GM23338 (cell line): Measurements from ENCODE around the gene CCDC80. TPM values are rescaled to one million over a fixed set of nuclear protein-coding genes. Genes with fewer than 3 reads are reported as not detected.

Experiments
- ATAC-seq: fragments of 200-7000 bp; cut with Tn5 transposase; 3 replicates; pipeline ENCODE4 v1.9.1; 2020
- DNase-seq: peaks from one replicate; pipeline ENCODE4 v3.0.0-alpha.2; 2015; ENCODE audit warnings: low spot score
- H2AFZ ChIP-seq: fragments of 200-600 bp; sonication (generic); 2 replicates; pipeline ENCODE4 v1.8.0; 2016; ENCODE audit warnings: antibody characterized with exemption, mild to moderate bottlenecking, moderate library complexity
- H3F3A ChIP-seq: fragments of 200-600 bp; sonication (generic); replicated peaks from 2 replicates; pipeline ENCODE4 v1.8.0; 2017; ENCODE audit warnings: antibody characterized with exemption, mixed run types, low read depth
- H3K27ac ChIP-seq: fragments of 200-600 bp; sonication (generic); 2 replicates; pipeline ENCODE4 v1.6.1; 2016; ENCODE audit warnings: low read depth
- H3K27me3 ChIP-seq: fragments of 200-600 bp; sonication (generic); 2 replicates; pipeline ENCODE4 v1.8.0; 2016; ENCODE audit warnings: mild to moderate bottlenecking, mixed run types, moderate library complexity; ENCODE audit not compliant: insufficient read depth
- H3K36me3 ChIP-seq: fragments of 200-600 bp; sonication (generic); 2 replicates; pipeline ENCODE4 v1.8.0; 2016; ENCODE audit warnings: mild to moderate bottlenecking; ENCODE audit not compliant: insufficient read depth
- H3K4me1 ChIP-seq: fragments of 200-600 bp; sonication (generic); 2 replicates; pipeline ENCODE4 v1.8.0; 2016; ENCODE audit warnings: mild to moderate bottlenecking, moderate library complexity; ENCODE audit not compliant: insufficient read depth
- H3K4me2 ChIP-seq: fragments of 200-600 bp; sonication (generic); 2 replicates; pipeline ENCODE4 v1.7.1; 2017; ENCODE audit warnings: mixed run types
- H3K4me3 ChIP-seq: fragments of 200-600 bp; sonication (generic); 2 replicates; pipeline ENCODE4 v1.6.1; 2016; ENCODE audit warnings: mixed run types
- H3K79me2 ChIP-seq: fragments of 200-600 bp; sonication (generic); replicated peaks from 2 replicates; pipeline ENCODE4 v1.8.0; 2017; ENCODE audit warnings: mild to moderate bottlenecking; ENCODE audit not compliant: insufficient read depth
- H3K9me2 ChIP-seq: fragments of 200-600 bp; sonication (generic); 2 replicates; pipeline ENCODE4 v1.8.0; 2017; ENCODE audit not compliant: insufficient read depth
- H4K20me1 ChIP-seq: fragments of 200-600 bp; sonication (generic); replicated peaks from 2 replicates; pipeline ENCODE4 v1.8.0; 2017; ENCODE audit warnings: mild to moderate bottlenecking; ENCODE audit not compliant: insufficient read depth
- H3K27ac Mint-ChIP-seq: 2 replicates; pipeline ENCODE4 v1.8.0; 2020; ENCODE audit warnings: inconsistent platforms, mild to moderate bottlenecking, moderate library complexity, mixed read lengths
- H3K27me3 Mint-ChIP-seq: 3 replicates; pipeline ENCODE4 v1.8.0; 2022; ENCODE audit warnings: low read depth, mild to moderate bottlenecking, moderate library complexity, mixed read lengths, inconsistent platforms; ENCODE audit not compliant: insufficient read depth, poor library complexity
- H3K36me3 Mint-ChIP-seq: 3 replicates; pipeline ENCODE4 v1.8.0; 2021; ENCODE audit warnings: low read depth, mild to moderate bottlenecking, inconsistent platforms, moderate library complexity, mixed read lengths
- H3K4me1 Mint-ChIP-seq: 3 replicates; pipeline ENCODE4 v1.8.0; 2020; ENCODE audit warnings: mild to moderate bottlenecking, inconsistent platforms, mixed read lengths
- H3K4me3 Mint-ChIP-seq: 3 replicates; pipeline ENCODE4 v1.8.0; 2021; ENCODE audit warnings: moderate library complexity, mild to moderate bottlenecking, inconsistent platforms, mixed read lengths
- H3K9me3 Mint-ChIP-seq: 3 replicates; pipeline ENCODE4 v1.8.0; 2020; ENCODE audit warnings: moderate library complexity, mild to moderate bottlenecking, inconsistent platforms, mixed read lengths
- EZH2phosphoT487 ChIP-seq: fragments of 200-600 bp; sonication (generic); IDR thresholded peaks from one replicate; pipeline ENCODE4 v1.8.1; 2018; ENCODE audit warnings: antibody characterized with exemption; ENCODE audit not compliant: unreplicated experiment
- NANOG ChIP-seq: IDR thresholded peaks from 2 replicates; pipeline ENCODE4 v1.6.1; 2016; ENCODE audit warnings: antibody characterized with exemption, borderline replicate concordance
- STAT1 ChIP-seq: IDR thresholded peaks from one replicate; pipeline ENCODE4 v1.6.1; 2016; ENCODE audit warnings: antibody characterized with exemption; ENCODE audit not compliant: unreplicated experiment
- ZNF331 ChIP-seq: fragments of 250-450 bp; sonication (Bioruptor Pico); IDR thresholded peaks from 2 replicates; pipeline ENCODE4 v1.5.0; 2020; ENCODE audit warnings: low read depth, mild to moderate bottlenecking, moderate library complexity
- polyA plus RNA-seq: library from polyadenylated mRNA; unstranded; fragments of >200 nt; fragmentation: Nextera tagmentation; extraction: Ambion mirVana; gene quantifications from 2 replicates; pipeline ENCODE4 v1.2.1, GENCODE V29; 2016
- total RNA-seq: library from RNA; depleted of rRNA; stranded (reverse); fragments of >200 nt; shearing (Covaris generic); gene quantifications from 2 replicates; pipeline ENCODE4 v1.2.3, GENCODE V29; 2014
- TF ChIP-seq, protein P1 (sequence below): fragments of 250-450 bp; sonication (Bioruptor Pico); IDR thresholded peaks from 2 replicates; pipeline ENCODE4 v1.5.0; 2020; ENCODE audit warnings: mild to moderate bottlenecking, moderate library complexity
- TF ChIP-seq, protein P2 (sequence below): IDR thresholded peaks from one replicate; pipeline ENCODE4 v1.6.1; 2018; ENCODE audit warnings: antibody characterized with exemption; ENCODE audit not compliant: unreplicated experiment

CCDC80 gene
- total and polyA plus RNA-seq, 2 experiments from 2014 or later: 5.4 to 6.7 TPM

DNA sequence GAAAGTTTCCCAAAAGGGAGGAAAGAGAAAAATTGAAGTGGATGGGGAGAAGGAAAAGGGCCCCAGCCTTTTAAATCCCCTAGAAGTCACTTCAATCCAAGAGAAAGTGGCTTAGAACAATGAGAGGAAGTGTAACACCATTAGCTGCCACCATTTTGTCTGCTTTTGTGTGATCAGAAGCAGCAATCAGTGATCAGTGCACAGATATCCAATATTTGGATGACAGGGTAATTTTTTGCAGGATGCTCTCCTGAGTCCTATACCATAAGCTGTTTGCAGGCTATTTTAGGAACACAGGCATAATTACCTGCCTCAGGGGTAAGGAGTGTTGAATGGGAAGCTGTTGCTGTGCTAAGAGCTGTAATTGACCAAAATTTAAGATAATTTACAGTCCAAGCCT, 47.7 kb downstream of the CCDC80 start (continued):
- TF ChIP-seq, protein P1, sequence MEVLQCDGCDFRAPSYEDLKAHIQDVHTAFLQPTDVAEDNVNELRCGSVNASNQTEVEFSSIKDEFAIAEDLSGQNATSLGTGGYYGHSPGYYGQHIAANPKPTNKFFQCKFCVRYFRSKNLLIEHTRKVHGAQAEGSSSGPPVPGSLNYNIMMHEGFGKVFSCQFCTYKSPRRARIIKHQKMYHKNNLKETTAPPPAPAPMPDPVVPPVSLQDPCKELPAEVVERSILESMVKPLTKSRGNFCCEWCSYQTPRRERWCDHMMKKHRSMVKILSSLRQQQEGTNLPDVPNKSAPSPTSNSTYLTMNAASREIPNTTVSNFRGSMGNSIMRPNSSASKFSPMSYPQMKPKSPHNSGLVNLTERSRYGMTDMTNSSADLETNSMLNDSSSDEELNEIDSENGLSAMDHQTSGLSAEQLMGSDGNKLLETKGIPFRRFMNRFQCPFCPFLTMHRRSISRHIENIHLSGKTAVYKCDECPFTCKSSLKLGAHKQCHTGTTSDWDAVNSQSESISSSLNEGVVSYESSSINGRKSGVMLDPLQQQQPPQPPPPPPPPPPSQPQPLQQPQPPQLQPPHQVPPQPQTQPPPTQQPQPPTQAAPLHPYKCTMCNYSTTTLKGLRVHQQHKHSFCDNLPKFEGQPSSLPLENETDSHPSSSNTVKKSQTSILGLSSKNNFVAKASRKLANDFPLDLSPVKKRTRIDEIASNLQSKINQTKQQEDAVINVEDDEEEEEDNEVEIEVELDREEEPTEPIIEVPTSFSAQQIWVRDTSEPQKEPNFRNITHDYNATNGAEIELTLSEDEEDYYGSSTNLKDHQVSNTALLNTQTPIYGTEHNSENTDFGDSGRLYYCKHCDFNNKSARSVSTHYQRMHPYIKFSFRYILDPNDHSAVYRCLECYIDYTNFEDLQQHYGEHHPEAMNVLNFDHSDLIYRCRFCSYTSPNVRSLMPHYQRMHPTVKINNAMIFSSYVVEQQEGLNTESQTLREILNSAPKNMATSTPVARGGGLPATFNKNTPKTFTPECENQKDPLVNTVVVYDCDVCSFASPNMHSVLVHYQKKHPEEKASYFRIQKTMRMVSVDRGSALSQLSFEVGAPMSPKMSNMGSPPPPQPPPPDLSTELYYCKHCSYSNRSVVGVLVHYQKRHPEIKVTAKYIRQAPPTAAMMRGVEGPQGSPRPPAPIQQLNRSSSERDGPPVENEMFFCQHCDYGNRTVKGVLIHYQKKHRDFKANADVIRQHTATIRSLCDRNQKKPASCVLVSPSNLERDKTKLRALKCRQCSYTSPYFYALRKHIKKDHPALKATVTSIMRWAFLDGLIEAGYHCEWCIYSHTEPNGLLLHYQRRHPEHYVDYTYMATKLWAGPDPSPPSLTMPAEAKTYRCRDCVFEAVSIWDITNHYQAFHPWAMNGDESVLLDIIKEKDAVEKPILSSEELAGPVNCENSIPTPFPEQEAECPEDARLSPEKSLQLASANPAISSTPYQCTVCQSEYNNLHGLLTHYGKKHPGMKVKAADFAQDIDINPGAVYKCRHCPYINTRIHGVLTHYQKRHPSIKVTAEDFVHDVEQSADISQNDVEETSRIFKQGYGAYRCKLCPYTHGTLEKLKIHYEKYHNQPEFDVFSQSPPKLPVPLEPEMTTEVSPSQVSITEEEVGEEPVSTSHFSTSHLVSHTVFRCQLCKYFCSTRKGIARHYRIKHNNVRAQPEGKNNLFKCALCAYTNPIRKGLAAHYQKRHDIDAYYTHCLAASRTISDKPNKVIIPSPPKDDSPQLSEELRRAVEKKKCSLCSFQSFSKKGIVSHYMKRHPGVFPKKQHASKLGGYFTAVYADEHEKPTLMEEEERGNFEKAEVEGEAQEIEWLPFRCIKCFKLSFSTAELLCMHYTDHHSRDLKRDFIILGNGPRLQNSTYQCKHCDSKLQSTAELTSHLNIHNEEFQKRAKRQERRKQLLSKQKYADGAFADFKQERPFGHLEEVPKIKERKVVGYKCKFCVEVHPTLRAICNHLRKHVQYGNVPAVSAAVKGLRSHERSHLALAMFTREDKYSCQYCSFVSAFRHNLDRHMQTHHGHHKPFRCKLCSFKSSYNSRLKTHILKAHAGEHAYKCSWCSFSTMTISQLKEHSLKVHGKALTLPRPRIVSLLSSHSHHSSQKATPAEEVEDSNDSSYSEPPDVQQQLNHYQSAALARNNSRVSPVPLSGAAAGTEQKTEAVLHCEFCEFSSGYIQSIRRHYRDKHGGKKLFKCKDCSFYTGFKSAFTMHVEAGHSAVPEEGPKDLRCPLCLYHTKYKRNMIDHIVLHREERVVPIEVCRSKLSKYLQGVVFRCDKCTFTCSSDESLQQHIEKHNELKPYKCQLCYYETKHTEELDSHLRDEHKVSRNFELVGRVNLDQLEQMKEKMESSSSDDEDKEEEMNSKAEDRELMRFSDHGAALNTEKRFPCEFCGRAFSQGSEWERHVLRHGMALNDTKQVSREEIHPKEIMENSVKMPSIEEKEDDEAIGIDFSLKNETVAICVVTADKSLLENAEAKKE (CRISPR knock-in tag): no peak
- TF ChIP-seq STAT1: no peak
- no peak for TF ChIP-seq ZNF331
- no peak for TF ChIP-seq NANOG
- TF ChIP-seq, protein P2, sequence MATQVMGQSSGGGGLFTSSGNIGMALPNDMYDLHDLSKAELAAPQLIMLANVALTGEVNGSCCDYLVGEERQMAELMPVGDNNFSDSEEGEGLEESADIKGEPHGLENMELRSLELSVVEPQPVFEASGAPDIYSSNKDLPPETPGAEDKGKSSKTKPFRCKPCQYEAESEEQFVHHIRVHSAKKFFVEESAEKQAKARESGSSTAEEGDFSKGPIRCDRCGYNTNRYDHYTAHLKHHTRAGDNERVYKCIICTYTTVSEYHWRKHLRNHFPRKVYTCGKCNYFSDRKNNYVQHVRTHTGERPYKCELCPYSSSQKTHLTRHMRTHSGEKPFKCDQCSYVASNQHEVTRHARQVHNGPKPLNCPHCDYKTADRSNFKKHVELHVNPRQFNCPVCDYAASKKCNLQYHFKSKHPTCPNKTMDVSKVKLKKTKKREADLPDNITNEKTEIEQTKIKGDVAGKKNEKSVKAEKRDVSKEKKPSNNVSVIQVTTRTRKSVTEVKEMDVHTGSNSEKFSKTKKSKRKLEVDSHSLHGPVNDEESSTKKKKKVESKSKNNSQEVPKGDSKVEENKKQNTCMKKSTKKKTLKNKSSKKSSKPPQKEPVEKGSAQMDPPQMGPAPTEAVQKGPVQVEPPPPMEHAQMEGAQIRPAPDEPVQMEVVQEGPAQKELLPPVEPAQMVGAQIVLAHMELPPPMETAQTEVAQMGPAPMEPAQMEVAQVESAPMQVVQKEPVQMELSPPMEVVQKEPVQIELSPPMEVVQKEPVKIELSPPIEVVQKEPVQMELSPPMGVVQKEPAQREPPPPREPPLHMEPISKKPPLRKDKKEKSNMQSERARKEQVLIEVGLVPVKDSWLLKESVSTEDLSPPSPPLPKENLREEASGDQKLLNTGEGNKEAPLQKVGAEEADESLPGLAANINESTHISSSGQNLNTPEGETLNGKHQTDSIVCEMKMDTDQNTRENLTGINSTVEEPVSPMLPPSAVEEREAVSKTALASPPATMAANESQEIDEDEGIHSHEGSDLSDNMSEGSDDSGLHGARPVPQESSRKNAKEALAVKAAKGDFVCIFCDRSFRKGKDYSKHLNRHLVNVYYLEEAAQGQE: no peak

DNA sequence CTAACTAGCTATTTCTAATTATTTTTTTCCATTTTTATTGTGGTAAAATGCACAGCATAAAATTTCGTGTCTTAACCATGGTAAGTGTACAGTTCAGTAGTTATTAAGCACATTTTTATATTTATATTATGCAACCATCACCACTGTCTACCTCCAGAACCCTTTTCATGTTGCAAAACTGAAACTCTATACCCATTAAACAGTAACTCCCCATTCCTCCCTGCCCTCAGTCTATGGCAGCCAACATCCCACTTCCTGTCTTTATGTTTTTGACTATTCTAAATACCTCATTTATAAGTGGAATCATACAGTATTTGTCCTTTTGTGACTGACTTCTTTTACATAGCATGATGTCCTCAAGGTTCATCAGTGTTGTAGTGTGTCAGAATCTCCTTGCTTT, 53.6 kb downstream of the CCDC80 start:
- Histone ChIP-seq H3K9me2 (no peaks in the 10 kb centered on the region), H3K4me3 (no peak overlapping the region), H3K4me1 (peaks cover 13% of the 10 kb centered on the region), H3K4me2 (no peak overlapping the region), H3K27me3 (no peaks in the 10 kb centered on the region), H3K79me2 (no peaks in the 10 kb centered on the region), H2AFZ (no peak overlapping the region), H3K27ac (no peak overlapping the region), H3F3A (no peaks in the 10 kb centered on the region), H4K20me1 (no peaks in the 10 kb centered on the region), H3K36me3 (no peaks in the 10 kb centered on the region)
- ATAC-seq (no peak), DNase-seq (no peak)
- Mint-ChIP-seq H3K4me1 (peaks cover 9% of the 10 kb centered on the region; the same call in 2 of the 3 replicates), H3K9me3 (no peaks in the 10 kb centered on the region), H3K36me3 (peaks cover 14% of the 10 kb centered on the region; the same call in 2 of the 3 replicates), H3K4me3 (no peak overlapping the region), H3K27me3 (no peaks in the 10 kb centered on the region), H3K27ac (no peak overlapping the region)
- TF ChIP-seq, protein P1 (CRISPR knock-in tag): no peak
- no peak for TF ChIP-seq EZH2phosphoT487
